Hematopoietic multipotent progenitor cell treated with erythropoietin and hydrocortisone succinate and interleukin-3 and kit ligand, for 15 days (in vitro differentiated cells): ENCODE results near the gene RAD51B.
"Not testable (repeated sequence)": the region's sequence is repeated elsewhere in the genome, so short reads cannot be mapped to it uniquely, and the experiment has no call there.

Experiments
- DNase-seq: peaks from one replicate; pipeline ENCODE4 v3.0.0-alpha.2; 2015; ENCODE audit warnings: low spot score

The RAD51B gene

DNA sequence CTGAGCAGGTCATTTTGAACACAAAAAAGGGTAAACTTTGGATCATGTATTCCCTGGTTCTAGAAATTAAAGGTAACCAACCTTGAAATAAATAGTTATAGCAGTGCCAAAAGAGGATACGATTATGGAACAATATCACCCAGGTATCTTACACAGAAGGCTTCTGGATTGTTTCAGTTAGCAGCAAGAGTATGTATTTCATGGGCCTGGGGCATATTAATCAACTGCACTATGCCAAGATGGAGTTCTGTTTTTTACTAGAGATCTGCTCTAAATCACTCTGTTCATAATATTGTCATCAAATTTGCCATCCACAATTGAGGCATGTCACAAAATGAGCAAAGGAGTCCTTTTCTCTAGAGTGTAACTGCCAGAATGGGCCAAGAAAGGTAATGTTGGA lies 357.1 kb downstream of the RAD51B start:
- no peak for DNase-seq

DNA sequence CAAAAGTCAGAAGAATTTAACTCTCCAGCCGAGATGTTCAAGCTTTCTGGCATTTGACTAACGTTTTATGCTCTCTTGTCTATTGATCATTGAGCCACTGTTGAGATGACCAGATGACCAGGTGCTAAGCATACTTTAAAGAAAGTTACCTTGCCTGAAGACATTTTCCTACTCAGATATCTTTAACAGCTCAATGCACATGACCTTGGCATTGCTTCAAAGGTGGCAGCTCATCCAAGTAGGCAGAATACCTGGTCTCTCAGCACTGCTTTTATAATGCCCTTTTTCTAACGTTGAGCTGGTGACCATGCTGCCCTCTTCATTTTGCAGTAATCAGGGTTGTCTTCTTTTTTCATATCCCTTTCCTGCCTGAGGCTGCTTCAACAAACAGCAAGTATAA lies 358.1 kb downstream of the RAD51B start:
- DNase-seq = no peak

DNA sequence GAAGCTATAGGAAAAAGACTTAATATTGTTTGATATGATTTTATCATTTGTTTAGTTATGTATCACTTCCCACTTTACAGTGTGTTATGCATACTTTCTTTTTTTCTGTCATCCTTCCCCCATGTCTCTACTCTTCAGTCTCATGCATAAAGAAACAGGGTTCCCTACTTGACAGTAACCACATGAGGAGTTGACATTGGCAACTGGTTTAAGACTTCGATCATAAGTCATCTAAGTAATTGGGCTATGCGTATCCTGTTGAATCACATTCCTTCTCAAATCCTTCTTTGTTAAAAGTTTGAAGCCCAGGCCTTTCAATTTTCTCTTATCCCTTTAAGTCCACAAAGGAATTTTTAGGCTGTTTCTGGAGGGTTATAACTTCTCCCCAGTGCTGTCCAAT lies 358.7 kb downstream of the RAD51B start:
- DNase-seq = no peak

DNA sequence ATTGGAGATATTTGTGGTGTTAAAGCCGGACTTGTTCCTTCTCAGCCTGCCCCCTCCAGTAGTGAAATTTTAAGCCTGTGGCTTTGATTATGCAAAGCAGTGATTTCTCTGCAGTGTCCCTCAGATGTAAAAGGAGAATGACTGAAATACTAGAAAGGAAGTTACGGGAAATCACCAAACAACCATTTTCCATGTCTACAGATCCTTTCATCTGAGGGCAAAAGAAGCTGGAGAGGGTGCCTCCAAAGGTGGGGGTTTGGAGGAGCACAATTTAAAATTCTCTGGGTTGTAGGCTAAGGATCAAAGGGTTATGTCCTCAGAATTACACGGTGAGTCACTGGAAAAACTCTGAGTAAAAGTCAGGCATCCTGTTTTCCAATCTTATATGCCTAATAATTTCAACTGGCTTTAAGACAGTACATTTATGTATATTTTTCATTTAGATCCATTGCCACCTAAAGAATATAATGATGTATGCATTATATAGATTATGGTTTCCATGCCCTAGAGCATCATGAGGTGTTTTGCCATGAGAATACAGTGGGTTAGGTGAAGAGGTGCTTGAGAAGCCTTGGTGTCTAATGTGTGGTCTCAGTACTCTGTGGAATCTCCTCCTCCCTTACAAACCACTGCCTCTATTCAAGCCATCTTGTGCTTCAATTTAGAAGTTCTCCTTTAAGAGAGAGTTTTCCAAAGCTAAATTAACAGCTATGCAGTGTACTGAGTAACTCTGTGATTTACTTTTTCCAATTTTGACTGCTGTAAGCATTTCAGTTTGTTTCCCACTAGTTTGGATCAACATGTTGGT lies 362.1 kb downstream of the RAD51B start:
- DNase-seq = no peak

DNA sequence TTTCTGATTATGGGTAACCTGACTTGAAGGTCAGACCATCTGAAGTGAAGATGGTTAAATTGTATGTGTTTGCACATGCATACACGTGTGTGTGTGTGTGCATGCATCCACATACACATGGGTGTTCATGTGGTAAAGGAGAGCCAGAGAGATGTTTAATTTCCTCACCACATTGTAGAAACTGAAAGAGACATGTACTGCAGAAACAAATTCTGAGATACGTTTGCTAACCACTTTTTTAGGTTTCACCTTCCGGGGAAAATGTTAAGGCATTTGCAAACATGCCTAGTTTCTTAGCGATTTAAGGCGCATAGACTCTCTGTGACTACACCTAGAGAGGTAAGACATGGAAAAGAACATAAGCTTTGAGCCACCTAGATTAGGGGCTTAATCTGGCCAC lies 362.9 kb downstream of the RAD51B start:
- DNase-seq = no peak

DNA sequence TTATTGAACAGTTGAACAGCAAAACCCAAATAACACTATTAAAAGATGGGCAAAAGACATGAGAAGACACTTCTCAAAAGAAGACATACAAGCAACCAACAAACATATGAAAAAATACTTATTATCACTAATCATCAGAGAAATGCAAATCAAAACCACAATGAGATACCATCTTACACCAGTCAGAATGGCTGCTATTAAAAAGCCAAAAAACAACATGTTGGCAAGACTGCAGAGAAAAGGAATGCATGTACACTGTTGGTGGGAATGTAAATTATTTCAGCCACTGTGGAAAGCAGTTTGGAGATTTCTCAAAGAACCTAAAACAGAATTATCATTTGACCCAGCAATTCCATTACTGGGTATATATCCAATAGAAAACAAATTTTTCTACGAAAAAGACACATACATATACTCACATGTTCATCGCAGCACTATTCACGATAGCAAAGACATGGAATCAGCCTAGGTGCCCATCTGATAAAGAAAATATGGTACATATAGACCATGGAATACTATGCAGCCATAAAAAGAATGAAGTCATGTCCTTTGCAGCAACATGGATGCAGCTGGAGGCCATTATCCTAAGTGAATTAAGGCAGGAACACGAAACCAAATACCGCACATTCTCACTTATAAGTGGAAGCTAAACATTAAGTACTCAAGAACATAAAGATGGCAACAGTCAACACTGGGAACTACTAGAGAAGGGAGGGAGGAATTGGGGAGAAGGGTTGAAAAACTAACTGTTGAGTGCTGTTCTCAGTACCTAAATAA lies 367.1 kb downstream of the RAD51B start:
- DNase-seq = not testable (repeated sequence)

DNA sequence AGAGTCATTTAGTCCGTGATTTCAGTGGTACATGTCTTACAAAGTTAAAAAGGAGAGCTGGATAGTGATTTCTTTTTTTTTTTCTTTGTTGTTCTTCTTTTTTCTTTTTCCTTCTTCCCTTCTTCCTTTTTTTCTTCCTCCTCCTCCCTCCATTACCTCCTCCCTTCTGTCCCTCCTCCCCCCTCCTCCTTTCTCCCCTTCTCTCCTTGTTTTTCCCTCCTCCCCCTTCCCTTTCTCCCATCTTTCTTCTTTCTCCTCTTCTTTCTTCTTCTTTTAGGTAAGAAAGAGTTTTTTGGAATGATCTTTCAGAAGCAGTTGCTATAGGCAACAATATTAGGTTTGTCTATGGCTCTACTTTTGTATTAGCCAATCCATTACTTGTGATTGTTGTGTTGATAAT lies 368.6 kb downstream of the RAD51B start:
- DNase-seq = no peak

DNA sequence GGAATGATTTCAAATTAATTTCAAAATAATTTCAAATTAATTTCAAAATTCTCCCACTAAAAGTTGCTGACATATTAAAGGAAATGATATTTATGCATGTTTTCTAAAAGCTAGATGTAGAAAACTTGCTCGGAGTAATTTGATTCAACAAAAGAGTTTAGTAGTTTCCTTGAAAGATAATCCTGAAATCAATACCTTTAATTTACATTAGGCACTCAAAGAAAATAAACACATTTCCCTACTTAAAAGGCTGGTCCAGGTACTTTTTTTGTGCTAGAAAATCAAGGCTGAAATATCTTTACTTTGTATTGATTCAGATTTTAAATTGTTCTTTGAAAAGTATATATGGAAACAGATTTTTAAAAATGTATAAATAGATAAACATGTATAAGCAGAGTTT lies 370.5 kb downstream of the RAD51B start:
- no peak for DNase-seq

DNA sequence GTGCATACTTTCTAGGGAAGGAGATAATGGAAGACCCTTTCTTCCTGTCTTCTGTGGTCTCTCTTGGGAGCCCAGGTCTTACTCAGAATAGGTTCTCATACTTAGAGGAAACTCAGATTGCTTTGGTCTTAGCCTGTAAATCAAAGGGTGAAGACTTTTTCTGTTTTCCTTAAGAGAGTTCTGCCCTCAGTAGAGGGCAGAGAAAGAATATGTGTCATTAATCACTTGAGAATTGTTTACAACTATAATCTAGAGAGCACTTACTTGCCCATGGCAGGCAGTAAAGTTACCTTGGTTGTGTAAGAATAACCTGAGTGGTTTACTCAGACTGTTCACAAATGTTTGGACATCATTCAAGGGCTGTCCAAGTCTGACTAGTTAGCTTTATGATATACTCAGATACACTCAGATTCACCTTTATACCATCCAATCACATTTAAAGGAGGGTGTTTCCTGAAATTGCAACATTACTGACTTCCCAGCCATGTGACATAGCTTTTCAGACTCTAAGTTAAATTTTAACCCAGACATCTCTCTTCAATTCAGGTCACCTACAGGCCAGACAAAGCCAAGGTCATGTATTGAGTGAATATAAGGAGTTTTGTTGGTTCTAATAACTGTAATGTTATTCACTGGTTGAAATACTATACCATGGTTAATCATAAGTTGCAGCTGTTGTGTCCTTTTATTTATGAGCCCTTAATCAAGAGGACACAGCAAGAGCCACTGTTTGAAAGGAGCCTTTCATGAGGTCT lies 372.2 kb downstream of the RAD51B start:
- DNase-seq = no peak

DNA sequence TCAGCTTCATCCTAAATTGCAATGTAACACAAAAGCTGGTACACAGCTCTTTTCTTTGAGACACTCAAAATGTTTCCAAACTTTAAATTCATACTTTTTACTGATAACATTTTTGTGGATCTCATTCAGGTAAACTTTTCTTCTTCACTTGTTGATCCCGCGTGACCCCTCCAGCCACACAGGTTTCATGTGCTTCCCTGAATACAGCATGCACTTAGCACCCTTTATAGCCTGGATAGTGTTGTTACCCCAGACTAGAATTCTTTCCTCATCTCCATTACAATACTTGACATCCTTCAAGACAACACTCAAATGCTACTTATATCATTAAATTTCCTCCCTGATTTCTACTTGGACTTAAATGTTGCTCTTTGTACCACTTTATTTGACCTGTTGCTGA lies 373.4 kb downstream of the RAD51B start:
- no peak for DNase-seq

DNA sequence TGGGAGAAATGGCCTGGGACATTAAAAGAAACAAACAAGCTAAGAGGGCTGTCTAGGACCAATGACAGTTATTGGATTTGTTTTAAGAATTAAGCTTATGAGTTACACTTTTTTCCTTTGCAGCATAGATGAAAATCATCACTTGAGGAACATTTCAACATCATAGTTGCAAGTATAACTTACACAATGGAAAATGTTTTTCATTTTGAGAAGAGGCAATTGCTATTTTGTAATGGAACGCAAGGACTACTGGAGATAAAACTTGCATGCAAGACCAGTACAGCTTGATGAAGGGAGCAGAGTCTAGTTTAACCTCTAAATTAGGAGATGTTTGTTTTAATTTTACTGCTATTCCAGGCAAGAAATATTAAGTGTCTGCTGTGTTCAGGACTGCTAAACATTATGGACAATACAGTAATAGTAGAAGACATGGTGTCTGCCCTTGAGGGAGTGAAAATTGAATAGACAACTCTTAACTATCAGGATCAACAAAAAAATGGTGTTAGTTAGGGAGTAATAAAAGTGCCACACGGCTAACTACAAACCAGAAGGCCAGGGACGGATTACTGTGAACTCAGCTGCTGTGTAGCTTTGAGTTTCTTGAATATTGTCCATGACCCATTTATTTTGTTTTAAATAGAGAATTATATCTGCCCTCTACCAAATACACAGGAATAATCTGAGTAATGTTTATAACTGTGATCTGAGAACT lies 374.5 kb downstream of the RAD51B start:
- no peak for DNase-seq

DNA sequence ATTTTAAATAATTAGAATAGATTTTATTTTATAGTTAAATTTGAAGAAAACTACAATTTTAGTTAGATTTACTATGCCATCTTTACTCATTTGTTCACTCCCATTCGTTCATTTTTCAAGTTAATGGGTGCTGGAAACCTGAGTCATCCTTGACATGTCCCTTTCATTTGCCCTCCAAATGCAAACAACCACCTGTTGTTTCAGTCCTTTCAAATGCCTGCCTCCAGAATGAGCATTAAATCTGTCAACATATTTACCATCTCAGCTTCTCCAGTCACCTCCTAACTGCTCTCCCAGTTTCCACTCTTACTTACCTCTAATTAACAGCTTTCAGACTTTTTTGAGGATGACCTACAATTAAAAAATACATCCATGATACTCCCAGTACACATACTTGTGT lies 375.5 kb downstream of the RAD51B start:
- DNase-seq = no peak

DNA sequence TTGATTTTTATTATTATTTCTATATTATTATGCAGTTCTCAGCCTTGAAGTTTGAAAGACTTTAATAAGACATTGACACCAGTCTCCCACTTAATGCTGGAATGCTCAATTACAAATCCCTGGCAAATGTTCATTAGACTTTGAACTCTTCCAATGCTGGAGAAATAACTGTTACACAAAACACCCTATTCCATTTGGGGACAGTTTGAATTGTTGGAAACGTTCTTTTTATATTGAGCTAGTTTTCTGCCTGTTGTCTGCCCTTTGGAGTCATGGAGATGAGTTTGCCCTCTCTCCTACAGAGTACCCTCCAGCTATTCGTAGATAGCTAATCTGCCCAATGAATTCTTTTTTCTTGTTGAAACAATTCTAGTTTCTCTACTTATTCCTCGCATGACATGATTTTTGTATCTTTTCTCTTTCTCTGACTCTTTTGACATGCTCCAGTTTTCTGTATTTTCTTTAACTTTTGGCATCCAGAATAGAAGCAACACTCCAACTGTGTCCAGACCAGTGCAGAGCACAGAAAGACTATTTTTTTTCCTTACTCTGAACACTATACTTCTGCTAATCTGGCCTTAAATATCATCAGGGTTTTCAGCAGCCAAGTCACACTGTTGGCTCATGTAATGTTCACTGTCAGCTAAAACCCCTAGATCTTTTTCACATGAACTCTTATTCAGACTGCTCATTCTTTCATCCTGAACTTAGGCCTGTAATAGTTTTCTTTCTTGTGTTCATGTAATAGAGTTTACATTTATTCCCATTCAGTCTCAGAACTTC lies 379.3 kb downstream of the RAD51B start:
- DNase-seq = no peak

DNA sequence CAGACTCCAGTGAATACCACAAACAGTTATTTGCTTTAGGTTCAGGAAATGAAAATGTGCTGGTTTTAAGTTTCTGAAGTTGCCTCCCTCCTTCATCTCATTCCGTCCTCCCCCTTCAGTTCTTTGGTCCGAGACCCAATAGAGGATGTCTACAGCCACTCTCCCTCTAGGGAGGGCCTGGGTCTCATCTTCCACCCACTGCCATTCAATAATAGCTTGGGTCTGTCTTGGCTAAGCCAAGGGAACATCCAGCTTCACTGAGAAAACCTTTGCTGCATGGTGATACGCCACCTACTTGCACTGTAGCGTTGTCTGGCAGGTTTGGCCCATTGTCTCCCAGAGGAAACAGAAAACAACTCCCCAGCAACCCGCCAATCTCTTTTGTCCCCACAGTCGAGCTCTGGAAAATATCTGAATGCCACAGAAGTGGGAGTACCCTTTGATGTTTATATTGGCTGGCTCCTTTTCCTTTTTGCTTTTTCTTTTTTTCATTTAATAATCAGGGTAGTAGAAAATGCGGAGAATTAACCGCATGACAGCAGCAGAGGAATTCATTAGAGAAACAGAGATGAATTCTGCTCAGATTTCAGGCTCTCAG lies 380.1 kb downstream of the RAD51B start:
- no peak for DNase-seq

DNA sequence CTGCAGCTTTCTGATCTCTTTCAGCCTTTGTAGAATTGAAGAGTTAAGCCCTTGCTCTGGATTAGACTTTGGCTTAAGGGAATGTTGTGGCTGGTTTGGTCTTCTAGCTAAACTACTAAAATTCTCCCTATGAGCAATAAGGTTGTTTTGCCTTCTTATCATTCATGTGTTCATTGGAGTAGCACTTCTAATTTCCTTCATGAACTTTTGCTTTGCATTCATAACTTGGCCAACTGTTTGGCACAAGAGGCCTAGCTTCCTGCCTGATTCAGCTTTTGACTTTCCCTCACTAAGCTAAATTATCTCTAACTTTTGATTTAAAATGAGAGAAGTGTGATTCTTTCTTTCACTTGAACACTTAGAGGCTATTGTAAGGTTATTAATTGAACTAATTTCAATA lies 384.3 kb downstream of the RAD51B start:
- DNase-seq = no peak

DNA sequence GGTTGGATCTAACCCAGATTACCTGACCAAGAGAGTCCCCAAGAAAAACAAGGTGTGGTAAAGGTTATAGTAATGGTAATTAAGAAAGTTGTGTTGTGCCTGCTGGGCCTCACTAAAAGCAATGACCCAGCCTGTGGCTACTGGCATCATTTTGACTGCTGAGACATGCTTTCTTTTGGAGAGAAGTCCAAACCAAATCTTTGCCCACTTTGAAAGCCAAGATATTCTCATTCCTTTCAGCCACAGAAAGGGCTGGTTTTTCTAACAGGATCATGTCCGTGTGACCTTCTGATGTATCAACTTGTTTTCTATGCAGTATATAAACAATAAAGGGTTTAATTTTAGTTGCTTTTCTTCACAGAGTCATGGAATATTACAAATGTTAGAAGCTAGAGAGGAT lies 388.6 kb downstream of the RAD51B start:
- no peak for DNase-seq

DNA sequence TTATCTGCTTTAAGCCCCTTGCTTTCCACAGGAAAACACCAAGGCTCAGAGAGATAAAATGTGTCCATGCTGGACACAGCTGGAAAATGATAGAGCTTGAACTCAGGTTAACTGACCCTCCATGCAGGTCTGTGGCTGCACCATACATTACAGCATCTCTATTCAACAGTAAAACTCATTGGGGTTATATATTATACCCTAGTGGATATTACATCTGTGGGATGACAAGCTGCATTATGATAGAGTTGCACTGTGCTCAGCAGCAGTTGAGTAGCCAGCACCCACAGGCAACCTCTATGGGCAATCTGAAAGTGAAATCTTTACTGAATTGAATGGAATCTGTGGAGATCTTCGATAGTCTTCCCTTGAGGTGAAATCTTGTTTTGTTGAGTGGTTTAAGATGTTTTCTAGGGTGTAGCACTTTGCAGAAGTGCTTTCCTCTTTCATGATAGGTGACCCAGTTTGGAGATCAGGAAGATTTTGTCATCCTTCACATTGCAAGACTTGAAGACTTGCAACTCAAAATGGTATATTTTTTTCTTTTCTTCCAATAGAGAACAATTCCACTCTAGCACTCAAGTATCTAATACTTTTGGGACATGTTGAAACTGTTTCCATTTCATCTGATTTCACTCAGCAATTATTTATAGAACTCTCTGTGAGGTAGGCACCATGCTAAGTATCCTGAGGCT lies 389.2 kb downstream of the RAD51B start:
- DNase-seq = no peak

DNA sequence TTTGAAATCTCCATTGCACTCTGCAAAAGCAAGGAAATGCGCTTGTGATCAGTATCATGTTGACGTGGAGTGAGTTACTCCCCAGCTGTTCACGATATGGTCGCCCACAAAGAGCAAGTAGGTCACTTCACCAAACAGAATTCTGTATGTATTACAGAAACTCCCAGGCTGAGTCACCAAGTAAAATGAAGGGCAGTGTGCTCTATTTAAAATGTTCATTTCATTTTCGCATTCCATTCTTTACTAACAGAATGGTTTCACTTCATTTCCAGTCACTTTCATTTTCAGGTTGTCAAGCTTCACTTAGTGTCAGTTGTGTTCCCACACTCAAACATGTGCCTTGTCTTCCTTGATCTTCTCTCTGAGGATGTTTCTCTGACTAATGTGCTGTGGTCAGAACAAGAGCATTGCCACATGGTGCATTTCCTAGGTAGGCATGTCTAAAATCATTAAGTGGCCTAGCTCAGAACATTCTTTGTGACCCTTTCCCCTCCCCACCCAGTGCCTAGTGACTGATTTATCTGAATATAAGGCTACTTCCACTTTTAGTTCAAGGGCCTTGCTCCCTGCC lies 391.2 kb downstream of the RAD51B start:
- peak; percentile 36 for DNase-seq

DNA sequence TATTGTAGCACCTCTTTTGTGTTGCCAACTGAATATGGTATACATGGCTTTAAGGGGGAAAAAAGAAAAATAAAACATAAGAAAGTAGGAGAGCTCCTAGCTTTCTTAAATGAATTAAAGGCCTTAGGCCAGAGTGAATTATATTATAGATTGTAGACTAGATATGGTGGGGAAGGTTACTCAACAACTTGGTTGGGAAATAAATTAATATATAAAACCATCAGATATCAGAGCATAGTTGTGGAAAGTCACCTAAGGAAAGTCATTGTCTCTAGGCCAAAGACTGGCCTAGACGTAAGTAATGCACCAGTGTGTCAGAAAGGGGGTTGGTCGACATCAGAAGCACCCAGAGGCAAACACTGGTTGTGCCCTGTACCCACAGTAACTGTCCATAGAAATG lies 391.8 kb downstream of the RAD51B start:
- DNase-seq = no peak

DNA sequence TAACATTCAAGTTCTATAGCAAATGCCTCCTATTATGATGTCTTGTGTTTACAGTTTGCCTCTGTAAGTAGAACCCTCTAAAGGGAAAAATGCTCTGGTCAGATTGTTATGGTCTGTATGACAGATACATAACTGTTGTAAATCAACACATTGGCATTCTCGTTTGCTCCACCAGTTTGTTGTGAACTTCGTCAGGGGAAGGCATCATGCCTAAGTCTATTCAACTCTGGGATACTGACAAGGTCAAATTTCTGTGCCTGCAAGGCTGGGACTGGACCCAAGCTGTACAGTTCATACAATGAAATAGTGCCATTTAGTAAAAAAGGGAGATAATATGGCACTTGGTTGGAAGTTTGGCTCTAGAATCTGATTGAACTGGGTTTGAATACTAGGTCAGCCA lies 392.3 kb downstream of the RAD51B start:
- no peak for DNase-seq
